Measurements from ENCODE around the gene PPM1E.

PPM1E gene

GRCh38 chr17:58870747-58871146 is 115.1 kb downstream of the PPM1E start:
- H3K27ac Mint-ChIP-seq, result no peak overlapping the region
- peaks cover 1% of the 10 kb centered on the region for H3K27me3 Mint-ChIP-seq
- H3K9me3 Mint-ChIP-seq, result no peaks in the 10 kb centered on the region
- no peaks in the 10 kb centered on the region for H3K36me3 Mint-ChIP-seq
- H3K4me3 Mint-ChIP-seq, result no peak overlapping the region
- H3K4me1 Mint-ChIP-seq, result no peaks in the 10 kb centered on the region

GRCh38 chr17:58873926-58874325 is 118.3 kb downstream of the PPM1E start:
- Mint-ChIP-seq H3K4me3 (no peak overlapping the region), H3K9me3 (no peaks in the 10 kb centered on the region), H3K27me3 (peaks cover 1% of the 10 kb centered on the region), H3K27ac (no peak overlapping the region), H3K4me1 (no peaks in the 10 kb centered on the region), H3K36me3 (no peaks in the 10 kb centered on the region)

DNA sequence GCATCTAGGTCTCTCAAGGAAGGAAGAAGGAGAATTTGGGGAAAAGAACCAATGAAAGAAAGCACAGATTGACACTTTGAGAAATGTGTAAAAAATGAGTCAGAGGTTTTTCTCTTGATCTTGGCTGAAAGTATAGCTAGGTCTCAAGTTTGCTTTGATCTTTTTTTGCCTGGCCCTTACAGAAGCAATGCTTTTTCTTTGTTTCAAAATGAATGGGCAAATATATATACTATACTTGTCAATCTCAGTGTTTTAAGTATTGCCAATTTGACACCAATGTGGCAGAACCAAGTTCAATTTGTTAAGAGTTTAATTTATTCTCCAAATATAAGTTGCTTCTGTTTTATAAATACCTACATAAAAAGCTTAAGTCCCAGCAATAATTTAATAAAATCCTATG is 119.6 kb downstream of the PPM1E start:
- H3K4me3 Mint-ChIP-seq, result no peak overlapping the region
- H3K27me3 Mint-ChIP-seq, result peaks cover 3% of the 10 kb centered on the region
- H3K27ac Mint-ChIP-seq, result no peak overlapping the region
- H3K9me3 Mint-ChIP-seq, result no peaks in the 10 kb centered on the region
- no peaks in the 10 kb centered on the region for H3K4me1 Mint-ChIP-seq
- no peaks in the 10 kb centered on the region for H3K36me3 Mint-ChIP-seq

- Mint-ChIP-seq H3K4me1 (no peaks in the 10 kb centered on the region), H3K4me3 (no peak overlapping the region), H3K36me3 (no peaks in the 10 kb centered on the region), H3K27ac (no peak overlapping the region), H3K9me3 (no peaks in the 10 kb centered on the region), H3K27me3 (peaks cover 9% of the 10 kb centered on the region)
Observed at GRCh38 chr17:58884161-58884560, 128.5 kb downstream of the PPM1E start.

DNA sequence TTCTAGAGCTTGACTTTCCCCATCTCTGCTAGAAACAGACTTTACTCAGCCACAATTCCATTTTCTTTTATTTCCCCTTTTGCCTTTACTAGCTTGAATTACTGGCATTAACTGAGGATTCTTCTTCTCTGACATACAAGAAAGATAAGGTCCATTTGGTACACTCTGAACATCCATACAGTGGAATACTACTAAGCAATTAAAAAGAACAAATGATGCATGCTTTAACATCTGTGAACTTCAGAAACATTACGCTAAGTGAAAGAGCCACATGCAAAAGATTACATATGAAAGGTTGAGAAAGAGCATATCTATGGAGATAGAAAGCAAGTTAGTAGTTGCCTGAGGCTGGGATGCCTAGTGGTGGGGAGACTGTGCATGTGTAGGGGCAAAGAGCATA is 130.9 kb downstream of the PPM1E start:
- H3K4me3 Mint-ChIP-seq, result no peak overlapping the region
- H3K27ac Mint-ChIP-seq, result no peak overlapping the region
- H3K36me3 Mint-ChIP-seq, result no peaks in the 10 kb centered on the region
- H3K4me1 Mint-ChIP-seq, result no peaks in the 10 kb centered on the region
- H3K27me3 Mint-ChIP-seq, result peaks cover 9% of the 10 kb centered on the region
- no peaks in the 10 kb centered on the region for H3K9me3 Mint-ChIP-seq

DNA sequence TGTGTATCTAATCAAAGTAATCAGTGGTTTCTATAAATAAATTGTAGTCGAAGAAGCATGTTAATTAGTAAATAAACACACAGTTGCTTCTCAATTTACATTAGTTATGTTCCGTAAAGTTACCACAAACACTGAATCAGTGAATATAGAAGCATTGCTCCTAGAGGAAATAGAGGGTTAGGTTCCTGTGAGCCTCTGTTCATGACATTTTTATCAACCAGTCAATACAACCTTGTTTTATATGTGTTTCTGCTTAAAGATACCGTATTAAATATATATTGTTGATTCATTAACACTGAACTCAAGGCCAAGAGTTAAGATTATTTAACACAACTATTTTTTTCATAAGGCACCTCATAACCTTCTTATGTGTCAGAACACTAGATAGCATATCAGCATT is 134.3 kb downstream of the PPM1E start:
- Mint-ChIP-seq H3K4me3 (no peak overlapping the region), H3K36me3 (no peaks in the 10 kb centered on the region), H3K9me3 (no peaks in the 10 kb centered on the region), H3K27ac (no peak overlapping the region), H3K4me1 (no peaks in the 10 kb centered on the region), H3K27me3 (peaks cover 9% of the 10 kb centered on the region)

GRCh38 chr17:58899191-58899590 is 143.5 kb downstream of the PPM1E start:
- Mint-ChIP-seq H3K9me3 (no peaks in the 10 kb centered on the region), H3K4me1 (no peaks in the 10 kb centered on the region), H3K36me3 (no peaks in the 10 kb centered on the region), H3K27ac (no peak overlapping the region), H3K4me3 (no peak overlapping the region), H3K27me3 (peaks cover 10% of the 10 kb centered on the region)

GRCh38 chr17:58902322-58902721 is 146.7 kb downstream of the PPM1E start:
- no peak overlapping the region for H3K4me3 Mint-ChIP-seq
- H3K4me1 Mint-ChIP-seq, result no peaks in the 10 kb centered on the region
- H3K27ac Mint-ChIP-seq, result no peak overlapping the region
- peaks cover 10% of the 10 kb centered on the region for H3K27me3 Mint-ChIP-seq
- H3K36me3 Mint-ChIP-seq, result no peaks in the 10 kb centered on the region
- H3K9me3 Mint-ChIP-seq, result peaks cover 6% of the 10 kb centered on the region

GRCh38 chr17:58911741-58912343 is 156.2 kb downstream of the PPM1E start:
- Mint-ChIP-seq H3K4me1 (no peaks in the 10 kb centered on the region), H3K9me3 (no peaks in the 10 kb centered on the region), H3K4me3 (no peak overlapping the region), H3K36me3 (peaks cover 2% of the 10 kb centered on the region), H3K27me3 (peaks cover 6% of the 10 kb centered on the region), H3K27ac (no peak overlapping the region)

- Mint-ChIP-seq H3K36me3 (peaks cover 2% of the 10 kb centered on the region), H3K27ac (no peak overlapping the region), H3K4me3 (no peak overlapping the region), H3K4me1 (no peaks in the 10 kb centered on the region), H3K27me3 (peaks cover 7% of the 10 kb centered on the region), H3K9me3 (no peaks in the 10 kb centered on the region)
Observed at GRCh38 chr17:58913552-58913951, 157.9 kb downstream of the PPM1E start.

GRCh38 chr17:58913971-58914769 is 158.5 kb downstream of the PPM1E start:
- Mint-ChIP-seq H3K36me3 (peaks cover 2% of the 10 kb centered on the region), H3K9me3 (no peaks in the 10 kb centered on the region), H3K4me1 (no peaks in the 10 kb centered on the region), H3K4me3 (no peak overlapping the region), H3K27me3 (peaks cover 9% of the 10 kb centered on the region), H3K27ac (no peak overlapping the region)

GRCh38 chr17:58917228-58917627 is 161.6 kb downstream of the PPM1E start:
- peaks cover 8% of the 10 kb centered on the region for H3K4me1 Mint-ChIP-seq
- H3K27ac Mint-ChIP-seq, result no peak overlapping the region
- peaks cover 10% of the 10 kb centered on the region for H3K27me3 Mint-ChIP-seq

DNA sequence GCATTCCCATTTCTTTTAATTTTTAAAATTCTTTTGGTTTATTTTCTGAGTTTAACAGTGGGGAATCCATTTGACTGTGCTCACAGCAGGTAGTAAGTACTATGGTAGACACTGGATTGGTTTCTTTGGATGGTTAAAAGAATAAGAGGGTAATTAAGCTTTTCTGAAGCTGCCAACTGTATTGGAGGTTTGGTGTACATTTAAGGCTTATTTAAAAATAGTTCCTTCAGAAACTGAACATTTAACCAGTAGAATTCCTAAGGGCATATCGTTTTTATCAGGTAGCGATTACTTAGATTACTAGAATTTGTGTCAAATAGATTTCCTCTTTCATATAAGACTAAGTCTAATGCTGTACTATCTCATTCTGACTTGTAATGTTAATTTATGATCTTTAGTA is 162.4 kb downstream of the PPM1E start:
- H3K4me1 Mint-ChIP-seq, result peaks cover 8% of the 10 kb centered on the region
- H3K9me3 Mint-ChIP-seq, result no peaks in the 10 kb centered on the region
- H3K27ac Mint-ChIP-seq, result no peak overlapping the region
- no peaks in the 10 kb centered on the region for H3K36me3 Mint-ChIP-seq
- H3K27me3 Mint-ChIP-seq, result peaks cover 10% of the 10 kb centered on the region
- H3K4me3 Mint-ChIP-seq, result no peak overlapping the region

More at GRCh38 chr17:58917228-58917627, 161.6 kb downstream of the PPM1E start:
- Mint-ChIP-seq H3K36me3 (no peaks in the 10 kb centered on the region), H3K9me3 (no peaks in the 10 kb centered on the region), H3K4me3 (no peak overlapping the region)

DNA sequence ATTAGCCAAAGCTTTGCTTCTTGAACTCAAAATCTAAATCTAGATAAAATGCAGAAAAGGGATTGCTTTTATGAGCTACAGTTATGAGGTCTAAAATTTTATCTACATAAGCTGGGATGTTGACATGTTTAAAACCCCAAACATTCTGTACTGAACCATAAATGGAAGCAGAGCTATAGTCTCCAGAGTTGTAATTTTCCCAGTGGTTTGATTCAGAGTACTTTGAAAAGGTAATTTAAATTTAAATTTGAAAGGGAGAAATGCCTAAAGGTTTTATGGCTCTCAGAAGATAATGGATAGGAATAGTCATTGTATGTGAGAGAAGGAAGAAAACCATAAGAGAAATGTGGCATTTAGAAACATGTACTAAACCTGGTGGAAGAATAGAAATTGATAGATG is 163.2 kb downstream of the PPM1E start:
- Mint-ChIP-seq H3K4me1 (peaks cover 8% of the 10 kb centered on the region), H3K9me3 (no peaks in the 10 kb centered on the region), H3K36me3 (no peaks in the 10 kb centered on the region), H3K27ac (no peak overlapping the region), H3K4me3 (no peak overlapping the region), H3K27me3 (peaks cover 10% of the 10 kb centered on the region)

- Mint-ChIP-seq H3K4me1 (peaks cover 8% of the 10 kb centered on the region), H3K27ac (no peak overlapping the region), H3K36me3 (no peaks in the 10 kb centered on the region), H3K9me3 (no peaks in the 10 kb centered on the region), H3K27me3 (peaks cover 7% of the 10 kb centered on the region), H3K4me3 (no peak overlapping the region)
Observed at GRCh38 chr17:58920773-58921172, 165.1 kb downstream of the PPM1E start.

- Mint-ChIP-seq H3K4me3 (no peak overlapping the region), H3K4me1 (no peaks in the 10 kb centered on the region), H3K27ac (no peak overlapping the region)
Observed at GRCh38 chr17:58932956-58933355, 177.3 kb downstream of the PPM1E start.

More at GRCh38 chr17:58932956-58933355, 177.3 kb downstream of the PPM1E start:
- H3K9me3 Mint-ChIP-seq, result no peaks in the 10 kb centered on the region
- H3K36me3 Mint-ChIP-seq, result no peaks in the 10 kb centered on the region
- peaks cover 1% of the 10 kb centered on the region for H3K27me3 Mint-ChIP-seq
